GM12872 (cell line): ENCODE data around the gene MRPL19.
A peak's percentile ranks its signal among the peaks of the same experiment; 100 is the strongest.

Experiments used
- TF ChIP-seq, protein P1 (sequence below): IDR thresholded peaks from 3 replicates; pipeline ENCODE4 v1.5.1; 2011; ENCODE audit warnings: low read depth, mild to moderate bottlenecking, low read length, moderate library complexity; ENCODE audit not compliant: insufficient read depth

The MRPL19 gene

DNA sequence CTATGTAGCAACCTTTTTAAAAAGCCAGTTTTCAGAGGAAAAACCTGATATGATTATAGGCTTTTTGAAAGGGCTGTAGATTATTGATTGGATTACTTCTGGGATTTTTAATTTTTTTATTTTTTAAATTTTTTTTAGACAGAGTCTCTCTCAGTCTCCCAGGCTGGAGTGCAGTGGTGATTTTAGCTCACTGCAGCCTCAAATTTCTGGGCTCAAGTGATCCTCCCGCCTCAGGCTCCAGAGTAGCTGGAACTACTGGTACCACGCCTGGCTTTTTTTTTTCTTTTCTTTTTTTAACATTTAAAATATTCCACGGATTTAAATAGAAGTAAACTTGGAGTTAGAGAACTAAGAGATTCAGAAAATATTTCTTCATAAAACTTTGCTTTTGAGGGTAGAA is 1.2 kb downstream of the MRPL19 start:
- TF ChIP-seq, protein P1, sequence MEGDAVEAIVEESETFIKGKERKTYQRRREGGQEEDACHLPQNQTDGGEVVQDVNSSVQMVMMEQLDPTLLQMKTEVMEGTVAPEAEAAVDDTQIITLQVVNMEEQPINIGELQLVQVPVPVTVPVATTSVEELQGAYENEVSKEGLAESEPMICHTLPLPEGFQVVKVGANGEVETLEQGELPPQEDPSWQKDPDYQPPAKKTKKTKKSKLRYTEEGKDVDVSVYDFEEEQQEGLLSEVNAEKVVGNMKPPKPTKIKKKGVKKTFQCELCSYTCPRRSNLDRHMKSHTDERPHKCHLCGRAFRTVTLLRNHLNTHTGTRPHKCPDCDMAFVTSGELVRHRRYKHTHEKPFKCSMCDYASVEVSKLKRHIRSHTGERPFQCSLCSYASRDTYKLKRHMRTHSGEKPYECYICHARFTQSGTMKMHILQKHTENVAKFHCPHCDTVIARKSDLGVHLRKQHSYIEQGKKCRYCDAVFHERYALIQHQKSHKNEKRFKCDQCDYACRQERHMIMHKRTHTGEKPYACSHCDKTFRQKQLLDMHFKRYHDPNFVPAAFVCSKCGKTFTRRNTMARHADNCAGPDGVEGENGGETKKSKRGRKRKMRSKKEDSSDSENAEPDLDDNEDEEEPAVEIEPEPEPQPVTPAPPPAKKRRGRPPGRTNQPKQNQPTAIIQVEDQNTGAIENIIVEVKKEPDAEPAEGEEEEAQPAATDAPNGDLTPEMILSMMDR = no peak

DNA sequence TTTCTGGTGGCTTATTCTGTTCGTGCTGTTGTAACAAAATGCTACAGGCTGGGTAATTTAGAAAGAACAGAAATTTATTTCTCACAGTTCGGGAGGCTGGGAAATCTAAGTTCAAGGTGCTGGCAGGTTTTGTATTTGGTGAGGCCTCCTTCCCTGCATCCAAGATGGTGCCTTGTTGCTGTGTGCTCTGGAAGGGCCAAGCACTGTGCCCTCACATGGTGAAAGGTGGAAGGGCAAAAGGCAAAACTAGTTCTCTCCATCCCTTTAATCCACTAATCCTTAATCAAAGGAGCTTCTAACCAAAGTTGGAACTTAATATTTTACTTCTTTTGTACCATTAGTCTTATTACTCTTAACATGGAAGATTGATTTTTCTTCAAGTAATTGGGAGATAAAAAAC is 7.4 kb downstream of the MRPL19 start:
- TF ChIP-seq, protein P1 = 0 out of 3 replicates have a peak, but pooled peaks have one; percentile 15

DNA sequence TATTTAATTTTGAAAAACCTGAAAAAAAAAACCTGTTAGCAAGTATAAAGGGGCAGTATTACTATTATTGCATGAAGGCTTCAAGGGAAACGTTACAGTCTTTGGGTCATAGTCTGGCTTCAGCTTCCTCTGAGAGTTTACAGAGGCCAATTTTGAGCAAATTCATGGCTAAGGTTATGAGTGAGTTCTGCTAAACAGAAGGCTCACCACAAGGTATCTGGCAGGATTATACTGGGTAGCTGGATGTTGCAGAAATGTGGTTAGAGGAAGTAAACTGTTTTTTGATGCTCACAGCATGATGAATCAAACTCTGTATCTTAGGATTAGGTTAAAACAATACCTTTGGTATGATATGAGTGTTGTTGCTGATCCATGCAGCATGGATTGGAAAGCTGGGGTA is 9.3 kb downstream of the MRPL19 start:
- TF ChIP-seq, protein P1 = no peak

DNA sequence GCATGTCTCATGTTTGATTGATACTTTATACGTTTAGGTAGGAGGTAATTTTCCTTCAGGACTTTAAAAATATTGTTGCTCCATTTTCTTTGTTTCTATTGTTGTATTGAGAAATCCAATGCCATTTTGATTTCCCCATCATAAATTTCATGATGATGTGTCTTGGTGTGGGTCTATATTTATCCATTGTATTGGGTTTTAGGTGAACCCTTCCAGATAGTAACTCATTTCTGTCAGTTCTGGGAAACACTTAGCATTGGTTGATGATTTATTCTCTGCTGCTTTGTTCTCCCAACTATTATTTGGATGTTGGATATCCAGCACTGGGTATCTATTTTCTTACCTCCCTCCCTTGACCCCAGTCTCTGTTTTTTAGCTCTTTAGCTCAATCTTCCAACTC is 10.0 kb downstream of the MRPL19 start:
- TF ChIP-seq, protein P1 = no peak

DNA sequence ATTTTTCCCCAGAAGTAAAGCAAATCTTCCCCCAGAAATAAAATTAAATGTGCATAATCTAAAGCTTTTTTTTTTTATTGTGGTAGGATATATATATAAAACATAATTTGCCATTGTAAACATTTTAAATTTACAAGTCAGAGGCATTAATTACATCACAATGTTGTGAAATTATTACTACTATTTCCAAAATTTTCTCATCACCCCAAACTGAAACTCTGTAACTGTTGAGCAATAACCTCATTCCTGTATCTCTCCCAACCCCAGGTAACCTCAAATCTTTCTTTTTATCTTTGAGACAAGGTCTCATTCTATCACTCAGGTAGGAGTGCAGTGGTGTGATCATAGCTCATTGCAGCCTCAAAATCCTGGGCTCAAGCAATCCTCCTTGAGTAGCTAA is 11.2 kb downstream of the MRPL19 start:
- TF ChIP-seq, protein P1 = no peak

DNA sequence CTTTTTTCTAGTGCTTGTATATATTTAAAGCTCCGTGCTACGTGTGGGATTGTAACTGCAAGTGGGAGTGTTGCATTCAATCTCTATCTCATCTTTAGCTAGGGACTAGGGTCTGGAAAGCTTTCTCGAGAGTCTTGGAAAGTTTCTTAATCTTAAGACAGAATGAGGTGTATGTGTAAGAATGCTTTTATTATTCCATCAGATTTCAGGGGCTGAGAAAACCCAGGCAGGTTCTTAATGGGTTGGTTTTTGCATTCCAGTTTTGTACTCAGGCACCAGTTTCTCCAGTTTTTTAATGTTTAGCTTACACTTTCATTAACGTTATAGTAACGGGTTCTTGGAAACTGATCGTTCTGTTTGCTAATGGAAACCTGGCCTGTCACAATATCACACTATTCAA is 20.3 kb downstream of the MRPL19 start:
- TF ChIP-seq, protein P1 = no peak

DNA sequence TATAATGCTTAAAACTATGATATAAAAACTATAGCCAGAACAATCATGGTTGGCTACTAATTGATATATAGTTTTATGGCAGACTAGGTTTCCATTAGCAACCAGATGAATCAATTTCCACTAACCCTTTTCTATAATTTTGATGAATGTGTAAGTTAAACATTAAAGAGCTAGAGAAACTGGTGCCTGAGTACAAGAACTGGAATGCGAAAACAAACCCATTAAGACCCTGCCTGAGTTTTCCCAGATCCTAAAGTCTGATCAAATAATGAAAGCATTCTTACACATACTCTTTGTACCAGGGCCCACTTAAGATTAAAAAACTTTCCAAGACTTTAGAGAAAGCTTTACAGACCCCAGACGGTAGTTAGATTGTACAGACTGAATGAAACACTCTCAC is 21.3 kb downstream of the MRPL19 start:
- TF ChIP-seq, protein P1 = no peak

DNA sequence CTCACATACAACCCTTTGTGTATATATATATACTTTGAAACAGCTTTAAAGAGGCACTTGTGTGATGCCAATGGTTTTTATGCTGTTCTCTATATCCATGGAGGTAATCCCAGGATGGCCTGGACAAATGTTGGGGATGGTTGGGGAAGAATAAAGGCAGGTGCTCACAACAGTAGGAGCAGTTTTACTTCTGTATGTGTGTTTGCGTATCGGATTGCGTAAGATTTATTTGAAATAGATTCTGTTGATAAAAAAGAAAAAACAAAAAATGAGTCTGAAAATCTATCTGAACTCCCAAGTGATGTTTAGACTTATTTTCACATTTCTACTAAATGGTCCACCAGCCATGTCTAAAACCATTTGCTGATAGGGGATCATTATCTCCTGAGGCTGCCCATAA is 29.3 kb downstream of the MRPL19 start:
- TF ChIP-seq, protein P1 = no peak
